T-helper 2 cell treated with Interferon-gamma antibody and Interleukin-4, amounts not matched to agents 5 μg/mL and 100 μg/mL, for 36 hours (primary cell): ENCODE results near the gene LONP1.

Experiments used
- DNase-seq: peaks from one replicate; pipeline ENCODE4 v3.0.0; 2021; ENCODE audit warnings: low spot score
- H3K27ac Mint-ChIP-seq: one replicate; pipeline ENCODE4 v1.8.0; 2021; ENCODE audit warnings: mild to moderate bottlenecking, mixed read lengths
- H3K27me3 Mint-ChIP-seq: one replicate; pipeline ENCODE4 v1.8.0; 2021; ENCODE audit warnings: low read depth, mixed read lengths
- H3K36me3 Mint-ChIP-seq: one replicate; pipeline ENCODE4 v1.8.0; 2021; ENCODE audit warnings: low read depth, mixed read lengths
- H3K4me1 Mint-ChIP-seq: one replicate; pipeline ENCODE4 v1.8.0; 2021; ENCODE audit warnings: low read depth, mixed read lengths
- H3K4me3 Mint-ChIP-seq: one replicate; pipeline ENCODE4 v1.8.0; 2022; ENCODE audit warnings: mild to moderate bottlenecking, moderate library complexity, mixed read lengths
- H3K9me3 Mint-ChIP-seq: one replicate; pipeline ENCODE4 v1.8.0; 2021; ENCODE audit warnings: mixed read lengths

LONP1 gene

GRCh38 chr19:5683177-5683886 lies 36.6 kb downstream of the LONP1 start:
- Mint-ChIP-seq H3K27me3 (peaks cover 5% of the 10 kb centered on the region), H3K9me3 (no peaks in the 10 kb centered on the region), H3K4me3 (peak overlapping the region; percentile 16), H3K36me3 (no peaks in the 10 kb centered on the region), H3K4me1 (peaks cover 20% of the 10 kb centered on the region), H3K27ac (no peak overlapping the region)
- DNase-seq: no peak

GRCh38 chr19:5682107-5682482 lies 37.9 kb downstream of the LONP1 start:
- H3K36me3 Mint-ChIP-seq: no peaks in the 10 kb centered on the region
- no peaks in the 10 kb centered on the region for H3K9me3 Mint-ChIP-seq
- DNase-seq: no peak
- peaks cover 5% of the 10 kb centered on the region for H3K27me3 Mint-ChIP-seq
- H3K4me3 Mint-ChIP-seq: peak overlapping the region; percentile 66
- peak overlapping the region; percentile 7 for H3K27ac Mint-ChIP-seq
- peaks cover 20% of the 10 kb centered on the region for H3K4me1 Mint-ChIP-seq

- Mint-ChIP-seq H3K4me3 (peak overlapping the region; percentile 66), H3K4me1 (peaks cover 19% of the 10 kb centered on the region), H3K9me3 (no peaks in the 10 kb centered on the region), H3K27ac (peak overlapping the region; percentile 70), H3K27me3 (peaks cover 5% of the 10 kb centered on the region), H3K36me3 (no peaks in the 10 kb centered on the region)
- no peak for DNase-seq
Observed at GRCh38 chr19:5681391-5682106, 38.4 kb downstream of the LONP1 start.

GRCh38 chr19:5680437-5681368 lies 39.2 kb downstream of the LONP1 start, which contains the start of the genes HSD11B1L and MICOS13:
Gene HSD11B1L (plus strand): TSS chr19:5681027. CDS start chr19:5684833, 3,806 bp downstream.
Gene MICOS13 (minus strand): TSS chr19:5680516. CDS start chr19:5680486, 30 bp downstream.
- peak within 1 kb of the TSS; percentile 90 for H3K27ac Mint-ChIP-seq
- H3K4me1 Mint-ChIP-seq: peaks cover 16% of the 10 kb centered on the region
- H3K36me3 Mint-ChIP-seq: no peaks in the 10 kb centered on the region
- peak; percentile 98 for DNase-seq
- H3K27me3 Mint-ChIP-seq: peaks cover 5% of the 10 kb centered on the region
- H3K4me3 Mint-ChIP-seq: peak within 1 kb of the TSS; percentile 98
- no peaks in the 10 kb centered on the region for H3K9me3 Mint-ChIP-seq

GRCh38 chr19:5680084-5680436 lies 39.9 kb downstream of the LONP1 start:
- peak overlapping the region; percentile 90 for H3K27ac Mint-ChIP-seq
- H3K9me3 Mint-ChIP-seq: no peaks in the 10 kb centered on the region
- peak overlapping the region; percentile 98 for H3K4me3 Mint-ChIP-seq
- H3K27me3 Mint-ChIP-seq: peaks cover 5% of the 10 kb centered on the region
- H3K36me3 Mint-ChIP-seq: no peaks in the 10 kb centered on the region
- no peak for DNase-seq
- peaks cover 16% of the 10 kb centered on the region for H3K4me1 Mint-ChIP-seq

GRCh38 chr19:5679289-5680083 lies 40.5 kb downstream of the LONP1 start:
- Mint-ChIP-seq H3K27me3 (peaks cover 5% of the 10 kb centered on the region), H3K27ac (peak overlapping the region; percentile 90), H3K4me3 (peak overlapping the region; percentile 98), H3K36me3 (peaks cover 2% of the 10 kb centered on the region), H3K4me1 (peaks cover 16% of the 10 kb centered on the region), H3K9me3 (no peaks in the 10 kb centered on the region)
- DNase-seq: no peak

GRCh38 chr19:5678071-5678718 lies 41.8 kb downstream of the LONP1 start:
- H3K4me1 Mint-ChIP-seq: peaks cover 16% of the 10 kb centered on the region
- H3K27ac Mint-ChIP-seq: no peak overlapping the region
- no peak for DNase-seq
- H3K9me3 Mint-ChIP-seq: no peaks in the 10 kb centered on the region
- no peak overlapping the region for H3K4me3 Mint-ChIP-seq
- peaks cover 7% of the 10 kb centered on the region for H3K36me3 Mint-ChIP-seq
- H3K27me3 Mint-ChIP-seq: peaks cover 5% of the 10 kb centered on the region

- DNase-seq: no peak
- Mint-ChIP-seq H3K4me3 (no peak overlapping the region), H3K36me3 (peaks cover 7% of the 10 kb centered on the region), H3K27me3 (peaks cover 5% of the 10 kb centered on the region), H3K9me3 (no peaks in the 10 kb centered on the region), H3K27ac (peak overlapping the region; percentile 20), H3K4me1 (peaks cover 16% of the 10 kb centered on the region)
Observed at GRCh38 chr19:5677580-5677979, 42.4 kb downstream of the LONP1 start.

GRCh38 chr19:5677136-5677535 lies 42.8 kb downstream of the LONP1 start:
- peaks cover 7% of the 10 kb centered on the region for H3K36me3 Mint-ChIP-seq
- no peaks in the 10 kb centered on the region for H3K9me3 Mint-ChIP-seq
- no peak for DNase-seq
- no peak overlapping the region for H3K4me3 Mint-ChIP-seq
- peaks cover 5% of the 10 kb centered on the region for H3K27me3 Mint-ChIP-seq
- peaks cover 14% of the 10 kb centered on the region for H3K4me1 Mint-ChIP-seq
- H3K27ac Mint-ChIP-seq: no peak overlapping the region

- H3K36me3 Mint-ChIP-seq: peaks cover 8% of the 10 kb centered on the region
- H3K9me3 Mint-ChIP-seq: no peaks in the 10 kb centered on the region
- no peak for DNase-seq
- peaks cover 11% of the 10 kb centered on the region for H3K4me1 Mint-ChIP-seq
- no peak overlapping the region for H3K4me3 Mint-ChIP-seq
- H3K27ac Mint-ChIP-seq: no peak overlapping the region
- H3K27me3 Mint-ChIP-seq: peaks cover 5% of the 10 kb centered on the region
Observed at GRCh38 chr19:5676772-5677105, 43.2 kb downstream of the LONP1 start.

- no peak for DNase-seq
- H3K4me1 Mint-ChIP-seq: peaks cover 6% of the 10 kb centered on the region
- peaks cover 2% of the 10 kb centered on the region for H3K27me3 Mint-ChIP-seq
- no peak overlapping the region for H3K27ac Mint-ChIP-seq
- H3K36me3 Mint-ChIP-seq: peaks cover 8% of the 10 kb centered on the region
- no peak overlapping the region for H3K4me3 Mint-ChIP-seq
- no peaks in the 10 kb centered on the region for H3K9me3 Mint-ChIP-seq
Observed at GRCh38 chr19:5676105-5676771, 43.7 kb downstream of the LONP1 start.

- Mint-ChIP-seq H3K4me3 (no peak overlapping the region), H3K9me3 (no peaks in the 10 kb centered on the region), H3K27me3 (no peaks in the 10 kb centered on the region), H3K4me1 (peaks cover 3% of the 10 kb centered on the region), H3K27ac (no peak overlapping the region), H3K36me3 (peaks cover 8% of the 10 kb centered on the region)
- DNase-seq: no peak
Observed at GRCh38 chr19:5674714-5675113, 45.2 kb downstream of the LONP1 start.
